BJ (cell line): Measurements from ENCODE around the gene NAA16. TPM values are rescaled to one million over a fixed set of nuclear protein-coding genes. Genes with fewer than 3 reads are reported as not detected.

Experiments used
- CTCF ChIA-PET: fragments of 350-600 bp; formaldehyde crosslinking; extraction: SDS; loops from one replicate; lab custom pipeline; 2021; ENCODE audit warnings: antibody characterized with exemption, inconsistent platforms; lab: Yijun Ruan, JAX
- POLR2A ChIA-PET: fragments of 300-600 bp; sonication (Branson Sonifier 250); formaldehyde crosslinking; extraction: SDS; loops from one replicate; lab custom pipeline; 2021; ENCODE audit warnings: antibody characterized with exemption; lab: Charles Lee
- DNase-seq: peaks from one replicate; pipeline ENCODE4 v3.0.0-alpha.2; 2011; ENCODE audit warnings: low read depth
- H3K27me3 ChIP-seq: 2 replicates; pipeline ENCODE4 v1.6.0; 2011; ENCODE audit warnings: low read length; ENCODE audit not compliant: control insufficient read depth, insufficient read depth
- H3K36me3 ChIP-seq: 2 replicates; pipeline ENCODE4 v1.5.1; 2011; ENCODE audit warnings: low read length; ENCODE audit not compliant: control insufficient read depth, insufficient read depth
- H3K4me3 ChIP-seq: 2 replicates; pipeline ENCODE4 v1.5.1; 2011; ENCODE audit warnings: low read depth, mild to moderate bottlenecking, control low read depth, low read length
- CTCF ChIP-seq: IDR thresholded peaks from 2 replicates; pipeline ENCODE4 v1.5.1; 2011; ENCODE audit warnings: low read depth, mild to moderate bottlenecking, control low read depth, inconsistent platforms, low read length, moderate library complexity; ENCODE audit not compliant: insufficient read depth
- polyA plus RNA-seq: library from polyadenylated mRNA; depleted of rRNA; stranded (reverse); fragments of >200 nt; gene quantifications from 2 replicates; pipeline ENCODE4 v1.2.3, GENCODE V29; 2011

Gene NAA16
- polyA plus RNA-seq, 1 experiment: 4.8 TPM

GRCh38 chr13:41334810-41335209 lies 23.7 kb downstream of the NAA16 start:
- CTCF ChIA-PET: no interaction called here
- Histone ChIP-seq H3K36me3 (no peaks in the 10 kb centered on the region), H3K27me3 (no peaks in the 10 kb centered on the region), H3K4me3 (no peak overlapping the region)
- DNase-seq: no peak
- POLR2A ChIA-PET: interaction anchor here (0.5 kb wide), 1 partner anchor 262 kb away, joined by 5 read pairs; no protein-coding TSS in a partner anchor
- TF ChIP-seq CTCF: no peak

GRCh38 chr13:41344358-41344757 lies 33.3 kb downstream of the NAA16 start:
- POLR2A ChIA-PET: no interaction called here
- CTCF ChIA-PET: interaction anchor here (0.8 kb wide), 1 partner anchor 54 kb away, joined by 3 read pairs; no protein-coding TSS in a partner anchor
- Histone ChIP-seq H3K4me3 (no peak overlapping the region), H3K36me3 (peaks cover 4% of the 10 kb centered on the region), H3K27me3 (no peaks in the 10 kb centered on the region)
- no peak for DNase-seq
- no peak for TF ChIP-seq CTCF

- H3K4me3 ChIP-seq: no peak overlapping the region
- ChIA-PET CTCF (interaction anchor here (0.8 kb wide), 1 partner anchor 55 kb away, joined by 3 read pairs; no protein-coding TSS in a partner anchor), POLR2A (no interaction called here)
- peaks cover 4% of the 10 kb centered on the region for H3K36me3 ChIP-seq
- no peaks in the 10 kb centered on the region for H3K27me3 ChIP-seq
- TF ChIP-seq CTCF: no peak
- DNase-seq: no peak
Measured at GRCh38 chr13:41345165-41345913, 34.3 kb downstream of the NAA16 start.

GRCh38 chr13:41345914-41346589 lies 35.0 kb downstream of the NAA16 start:
- ChIA-PET CTCF (no interaction called here), POLR2A (no interaction called here)
- H3K27me3 ChIP-seq: no peaks in the 10 kb centered on the region
- no peak overlapping the region for H3K4me3 ChIP-seq
- peaks cover 4% of the 10 kb centered on the region for H3K36me3 ChIP-seq
- DNase-seq: no peak
- no peak for TF ChIP-seq CTCF
